Activated CD4-positive, alpha-beta T cell treated with anti-CD3 and anti-CD28 coated beads, Interleukin-2, amount 50 U/mL, for 24 hours (primary cell): ENCODE data around the gene ANKRD10.

Experiments used
- DNase-seq, 2 donors: peaks; one replicate each; pipeline ENCODE4 v3.0.0-alpha.2; 2020; ENCODE audit warnings: low read depth in 1 of 2, low spot score in 1 of 2

The ANKRD10 gene

GRCh38 chr13:110945928-110946570 is 31.2 kb upstream of the ANKRD10 start:
- no peak for DNase-seq

- no peak for DNase-seq
These were observed 30.4 kb upstream of the ANKRD10 start for GRCh38 chr13:110944968-110945927.

DNA sequence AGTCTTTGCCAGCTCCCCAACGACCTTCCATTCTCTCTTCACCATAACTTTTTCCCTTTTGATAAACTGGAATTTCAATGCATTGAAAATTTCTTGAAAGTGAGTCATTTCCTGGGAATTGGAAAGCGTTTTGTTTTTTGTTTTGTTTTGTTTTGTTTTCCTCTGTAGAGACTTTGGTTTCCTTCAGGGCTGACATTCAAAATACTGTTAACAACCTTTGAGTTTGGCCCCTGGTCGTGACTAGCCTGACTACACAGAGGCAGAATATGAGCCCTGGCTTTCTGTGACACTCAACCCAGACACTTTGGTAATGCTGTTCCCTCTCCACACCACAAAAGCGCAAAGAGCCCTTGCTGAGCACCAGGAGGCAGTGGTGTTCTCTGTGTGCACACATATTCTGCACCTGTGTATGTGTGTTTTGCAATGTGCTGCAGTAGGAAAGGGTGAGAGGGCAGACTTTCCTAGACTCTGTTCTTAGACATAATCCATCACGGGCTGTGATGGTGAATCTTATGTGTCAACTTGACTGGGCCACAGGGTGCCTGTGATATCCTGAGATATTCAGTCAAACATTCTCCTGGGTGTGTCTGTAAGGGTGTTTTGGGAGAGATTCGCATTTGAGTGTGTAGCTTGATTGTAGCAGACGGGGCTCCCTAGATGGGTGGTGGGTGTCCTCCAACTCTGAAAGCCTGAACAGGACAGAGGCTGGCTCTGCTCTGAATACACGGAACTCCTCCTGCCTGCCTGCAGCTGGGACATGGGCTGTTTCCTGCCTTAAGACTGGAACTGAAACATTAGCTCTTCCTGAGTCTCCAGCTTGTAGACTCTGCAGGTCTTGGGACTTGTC is 29.5 kb upstream of the ANKRD10 start:
- DNase-seq: peak in 1 of 2 donors; percentile 33

GRCh38 chr13:110942248-110942981 is 27.5 kb upstream of the ANKRD10 start:
- peak in 1 of 2 donors; percentile 43 for DNase-seq

- no peak for DNase-seq
These were observed 24.0 kb upstream of the ANKRD10 start for GRCh38 chr13:110938662-110939421.

DNA sequence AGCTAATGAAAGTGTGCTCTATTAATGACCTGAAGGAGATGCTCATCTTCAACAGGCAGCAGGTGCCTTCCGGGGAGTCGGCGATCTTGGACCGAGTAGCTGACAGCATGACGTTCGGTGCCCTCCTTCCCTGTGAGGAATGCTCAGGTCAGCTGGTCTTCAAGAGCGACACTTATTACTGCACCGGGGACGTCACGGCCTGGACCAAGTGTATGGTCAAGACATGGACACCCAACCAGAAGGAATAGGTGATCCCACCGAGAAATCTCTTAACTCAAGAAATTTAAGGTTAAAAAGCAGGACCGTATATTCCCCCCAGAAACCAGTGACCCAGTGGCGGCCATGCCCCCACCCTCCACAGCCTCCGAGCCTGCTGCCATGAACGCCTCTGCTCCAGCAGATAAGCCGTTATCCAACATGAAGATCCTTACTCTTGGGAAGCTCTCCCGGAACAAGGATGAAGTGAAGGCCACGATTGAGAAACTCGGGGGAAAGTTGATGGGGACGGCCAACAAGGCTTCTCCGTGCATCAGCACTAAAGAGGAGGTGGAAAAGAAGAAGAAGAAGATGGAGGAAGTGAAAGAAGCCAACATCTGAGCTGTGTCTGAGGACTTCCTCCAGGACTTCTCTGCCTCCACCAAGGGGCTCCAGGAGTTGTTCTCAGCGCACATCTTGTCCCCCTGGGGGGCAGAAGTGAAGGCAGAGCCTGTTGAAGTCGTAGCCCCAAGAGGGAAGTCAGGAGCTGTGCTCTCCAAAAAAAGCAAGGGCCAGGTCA is 22.8 kb upstream of the ANKRD10 start:
- DNase-seq: no peak

DNA sequence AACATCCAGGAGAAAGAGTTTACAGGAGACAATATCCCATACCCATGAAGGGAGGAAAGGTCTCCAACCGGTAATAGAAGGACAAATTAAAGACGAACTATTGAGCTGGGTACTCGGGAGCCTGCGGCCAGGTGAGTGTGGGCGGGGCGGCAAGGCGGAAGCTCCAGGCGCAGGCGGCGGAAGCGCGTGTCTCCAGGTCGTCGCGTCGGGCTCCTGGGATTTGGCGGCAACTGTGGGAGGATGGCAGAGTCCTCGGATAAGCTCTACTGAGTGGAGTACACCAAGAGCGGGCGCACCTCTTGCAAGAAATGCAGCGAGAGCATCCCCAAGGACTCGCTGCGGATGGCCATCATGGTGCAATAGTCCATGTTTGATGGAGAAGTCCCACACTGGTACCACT is 21.6 kb upstream of the ANKRD10 start:
- DNase-seq: no peak

DNA sequence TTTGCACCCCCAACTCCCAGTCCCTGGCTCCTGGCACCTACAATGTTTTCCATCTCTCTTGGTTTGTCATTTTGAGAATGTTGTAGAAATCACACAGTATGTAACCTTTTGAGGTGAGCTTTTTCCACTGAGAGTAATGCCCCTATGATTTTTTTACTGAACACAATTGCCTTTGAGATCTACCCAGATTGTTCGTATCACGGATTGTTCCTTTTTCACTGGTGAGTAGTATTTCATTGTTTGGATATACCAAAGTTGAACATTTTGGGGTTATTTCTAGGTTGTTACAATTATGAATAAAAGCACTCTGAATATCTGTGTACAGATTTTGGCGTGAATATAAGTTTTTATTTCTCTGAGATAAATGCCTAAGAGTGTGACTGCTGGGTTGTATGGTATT is 17.7 kb upstream of the ANKRD10 start:
- no peak for DNase-seq

- DNase-seq: no peak
These were observed 14.4 kb upstream of the ANKRD10 start for GRCh38 chr13:110929104-110929777.

DNA sequence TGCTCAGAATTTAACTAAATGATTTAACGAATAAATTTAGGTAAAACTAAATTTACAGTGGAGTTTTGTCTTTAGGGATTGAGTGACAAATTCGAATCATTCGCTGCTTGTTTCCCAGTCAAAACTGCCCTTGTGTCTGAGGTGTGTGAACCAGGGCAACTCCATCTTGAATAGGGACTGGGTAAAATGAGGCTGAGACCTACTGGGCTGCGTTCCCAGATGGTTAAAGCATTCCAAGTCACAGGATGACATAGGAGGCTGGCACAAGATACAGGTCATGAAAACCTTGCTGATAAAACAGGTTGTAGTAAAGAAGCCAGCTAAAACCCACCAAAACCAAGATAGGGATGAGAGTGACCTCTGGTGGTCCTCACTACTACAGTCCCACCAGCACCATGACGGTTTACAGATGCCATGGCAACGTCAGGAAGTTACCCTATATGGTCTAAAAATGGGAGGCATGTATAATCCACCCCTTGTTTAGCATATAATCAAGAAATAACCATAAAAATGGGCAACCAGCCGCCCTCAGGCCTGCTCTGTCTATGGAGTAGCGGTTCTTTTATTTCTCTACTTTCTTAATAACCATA is 10.2 kb upstream of the ANKRD10 start:
- DNase-seq: no peak

GRCh38 chr13:110924639-110924934 is 9.7 kb upstream of the ANKRD10 start:
- DNase-seq: no peak

- DNase-seq: no peak
These were observed 9.1 kb upstream of the ANKRD10 start for GRCh38 chr13:110923777-110924638.

DNA sequence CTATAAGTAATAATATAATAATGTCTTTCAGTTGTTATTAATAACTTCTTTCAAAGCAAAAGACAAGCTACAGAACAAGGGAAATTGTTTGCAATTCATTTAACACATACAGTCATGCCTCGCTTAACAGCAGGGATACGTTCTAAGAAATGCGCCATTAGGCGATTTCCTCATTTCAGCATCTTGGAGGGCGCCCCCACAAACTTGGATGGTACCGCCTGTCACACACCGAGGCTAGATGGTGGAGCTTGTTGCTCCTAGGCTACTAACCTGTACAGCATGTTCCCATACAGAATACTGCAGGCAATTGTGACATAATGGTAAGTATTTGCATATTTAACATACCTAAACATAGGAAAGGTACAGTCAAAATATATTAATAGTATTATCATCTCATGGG is 8.2 kb upstream of the ANKRD10 start:
- DNase-seq: no peak

GRCh38 chr13:110922506-110922905 is 7.6 kb upstream of the ANKRD10 start:
- DNase-seq: no peak

GRCh38 chr13:110921695-110922094 is 6.8 kb upstream of the ANKRD10 start:
- no peak for DNase-seq

DNA sequence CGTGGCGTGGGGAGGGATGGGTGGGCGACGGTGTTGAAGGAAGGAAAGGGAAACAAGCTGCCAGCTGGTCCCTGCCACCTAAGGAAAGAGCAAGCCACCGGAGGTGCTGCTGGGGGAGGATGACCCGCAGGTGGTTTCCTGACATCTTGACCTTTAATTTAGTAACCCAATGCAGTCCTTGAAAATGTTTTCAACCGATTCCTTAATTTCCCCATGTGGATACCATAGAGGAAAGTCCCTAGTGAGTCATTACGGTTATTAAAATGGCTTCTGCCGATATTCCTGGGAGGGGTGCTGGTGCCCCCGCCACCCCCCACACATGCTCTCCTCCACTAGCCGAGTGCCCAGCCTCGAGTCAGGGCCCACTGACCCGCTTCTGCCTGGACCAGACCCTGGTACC is 6.3 kb upstream of the ANKRD10 start:
- DNase-seq: no peak

DNA sequence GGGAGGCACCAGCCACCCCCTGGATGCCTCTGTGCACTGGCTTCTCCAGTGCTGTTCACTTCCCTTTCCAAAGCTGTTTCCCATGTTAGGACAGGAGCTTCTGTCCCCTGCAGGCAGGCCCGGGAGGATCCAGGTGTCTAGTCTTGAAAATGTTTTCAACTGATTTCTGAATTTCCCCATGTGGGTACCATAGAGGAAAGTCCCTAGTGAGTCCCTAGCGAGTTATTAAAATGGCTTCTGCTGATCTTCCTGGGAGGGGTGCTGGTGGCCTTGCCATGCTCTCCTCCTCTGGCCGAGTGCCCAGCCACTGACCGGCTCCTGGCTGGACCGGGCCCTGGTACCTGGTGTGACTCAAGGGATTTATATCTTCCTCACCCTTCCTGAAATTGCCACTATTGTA is 5.2 kb upstream of the ANKRD10 start:
- DNase-seq: no peak
